Cortex of kidney (tissue), 1 donor: Measurements from ENCODE around the gene ENTPD6.

ENCODE experiments used
- DNase-seq: peaks from one replicate; lab custom pipeline; 2025; lab: John Stamatoyannopoulos, UW

The ENTPD6 gene

GRCh38 chr20:25242231-25242630 is 46.7 kb downstream of the ENTPD6 start:
- no peak for DNase-seq

GRCh38 chr20:25243416-25243979 is 48.0 kb downstream of the ENTPD6 start:
- DNase-seq, result no peak

- DNase-seq, result no peak
These were observed 49.5 kb downstream of the ENTPD6 start for GRCh38 chr20:25244976-25245375.

GRCh38 chr20:25245461-25245860 is 49.9 kb downstream of the ENTPD6 start:
- no peak for DNase-seq

- no peak for DNase-seq
These were observed 50.9 kb downstream of the ENTPD6 start for GRCh38 chr20:25246182-25246999.

- no peak for DNase-seq
These were observed 51.5 kb downstream of the ENTPD6 start for GRCh38 chr20:25247000-25247517.

- no peak for DNase-seq
These were observed 52.0 kb downstream of the ENTPD6 start for GRCh38 chr20:25247518-25247955.

GRCh38 chr20:25247956-25248785 is 52.7 kb downstream of the ENTPD6 start, which contains the start of gene PYGB:
Gene PYGB (plus strand): TSS chr20:25248085. CDS start chr20:25248179, 94 bp downstream.
- DNase-seq, result no peak

GRCh38 chr20:25248786-25249172 is 53.3 kb downstream of the ENTPD6 start:
- DNase-seq, result no peak

- no peak for DNase-seq
These were observed 53.9 kb downstream of the ENTPD6 start for GRCh38 chr20:25249198-25249931.

- DNase-seq, result no peak
These were observed 55.0 kb downstream of the ENTPD6 start for GRCh38 chr20:25250508-25250907.

GRCh38 chr20:25251019-25251418 is 55.5 kb downstream of the ENTPD6 start:
- DNase-seq, result no peak

GRCh38 chr20:25251558-25251957 is 56.0 kb downstream of the ENTPD6 start:
- DNase-seq, result no peak

GRCh38 chr20:25252230-25252651 is 56.7 kb downstream of the ENTPD6 start:
- DNase-seq, result no peak

- DNase-seq, result no peak
These were observed 57.3 kb downstream of the ENTPD6 start for GRCh38 chr20:25252686-25253421.

- no peak for DNase-seq
These were observed 58.2 kb downstream of the ENTPD6 start for GRCh38 chr20:25253606-25254275.

GRCh38 chr20:25254571-25254970 is 59.1 kb downstream of the ENTPD6 start:
- no peak for DNase-seq

- no peak for DNase-seq
These were observed 59.6 kb downstream of the ENTPD6 start for GRCh38 chr20:25254986-25255680.

GRCh38 chr20:25256226-25256859 is 60.8 kb downstream of the ENTPD6 start:
- no peak for DNase-seq
